Dedifferentiated amniotic fluid mesenchymal stem cell (primary cell): ENCODE measurements around the gene XRN1.
A peak's percentile ranks its signal among the peaks of the same experiment; 100 is the strongest.
"Not testable (repeated sequence)": the region's sequence is repeated elsewhere in the genome, so short reads cannot be mapped to it uniquely, and the experiment has no call there.

Experiments
- DNase-seq: peaks from one replicate; pipeline ENCODE4 v3.0.0-alpha.2; 2016; ENCODE audit errors: extremely low spot score

The XRN1 gene

DNA sequence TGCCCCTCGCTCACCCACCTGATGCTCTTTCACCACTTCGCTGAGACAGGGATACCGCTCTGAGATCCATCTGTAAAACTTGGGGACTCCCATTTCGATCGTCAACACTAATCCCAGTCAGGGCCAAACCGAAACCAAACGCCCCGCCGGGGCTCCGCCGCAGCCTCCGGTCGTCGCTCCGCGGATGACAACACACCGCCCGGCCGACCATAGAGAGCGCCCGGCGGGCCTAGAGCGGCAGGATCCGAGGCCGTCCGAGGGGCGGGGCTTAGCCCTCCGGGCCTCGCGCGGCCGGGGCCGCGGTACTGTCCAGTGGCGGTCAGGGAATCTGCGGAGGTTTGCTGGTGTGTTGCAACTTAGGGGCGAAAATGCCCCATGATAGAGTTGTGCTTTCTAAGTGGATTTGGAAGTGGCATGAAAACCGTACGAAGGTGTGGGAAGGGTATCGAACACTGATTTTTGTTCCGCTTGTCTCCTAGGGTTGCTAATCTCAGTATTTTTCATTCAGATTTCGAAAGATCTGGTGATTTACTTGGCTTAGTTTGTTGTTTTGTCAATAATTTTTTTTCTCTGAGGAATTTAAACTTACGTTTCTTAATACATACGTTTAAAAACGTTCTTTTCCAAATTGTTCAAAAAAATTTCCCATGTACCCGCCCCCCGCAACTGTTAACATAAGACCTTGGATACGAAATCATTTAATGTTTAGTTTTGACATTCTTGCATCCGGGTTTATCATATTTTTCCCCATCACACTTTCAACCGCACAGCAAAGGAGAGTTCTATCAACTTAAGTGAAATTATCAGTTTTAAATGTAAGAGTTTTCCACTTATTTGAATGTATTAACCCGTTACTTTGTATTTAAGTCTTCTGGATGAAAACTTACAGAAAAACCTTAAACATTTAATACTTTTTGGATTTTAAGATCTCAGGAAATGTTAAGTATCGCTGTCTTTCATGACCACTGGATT is at the start of gene XRN1:
XRN1 (minus strand) TSS at position 186 of the 972 bp plus-strand sequence; CDS start at position 93, 93 bp downstream.
- peak; percentile 94 for DNase-seq

DNA sequence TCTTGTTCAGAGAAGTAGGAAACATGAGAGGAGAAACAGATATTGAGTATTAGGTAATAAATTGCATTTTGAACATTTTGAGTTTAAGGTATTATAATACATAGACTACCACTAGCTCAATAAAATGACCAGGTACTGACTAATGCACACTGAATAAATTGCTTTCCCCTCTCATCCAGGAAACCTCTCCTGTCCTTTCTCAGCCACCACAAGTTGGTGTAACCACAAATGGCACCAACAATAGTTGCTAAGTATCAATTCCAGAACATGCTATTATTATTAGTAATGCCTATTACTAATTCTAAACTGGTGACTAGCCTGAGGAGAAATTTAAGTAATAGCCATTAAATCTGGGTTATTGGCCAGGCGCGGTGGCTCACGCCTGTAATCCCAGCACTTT is 47.3 kb upstream of the XRN1 start:
- no peak for DNase-seq

- no peak for DNase-seq
Measured at GRCh38 chr3:142492184-142492583, 44.3 kb upstream of the XRN1 start.

DNA sequence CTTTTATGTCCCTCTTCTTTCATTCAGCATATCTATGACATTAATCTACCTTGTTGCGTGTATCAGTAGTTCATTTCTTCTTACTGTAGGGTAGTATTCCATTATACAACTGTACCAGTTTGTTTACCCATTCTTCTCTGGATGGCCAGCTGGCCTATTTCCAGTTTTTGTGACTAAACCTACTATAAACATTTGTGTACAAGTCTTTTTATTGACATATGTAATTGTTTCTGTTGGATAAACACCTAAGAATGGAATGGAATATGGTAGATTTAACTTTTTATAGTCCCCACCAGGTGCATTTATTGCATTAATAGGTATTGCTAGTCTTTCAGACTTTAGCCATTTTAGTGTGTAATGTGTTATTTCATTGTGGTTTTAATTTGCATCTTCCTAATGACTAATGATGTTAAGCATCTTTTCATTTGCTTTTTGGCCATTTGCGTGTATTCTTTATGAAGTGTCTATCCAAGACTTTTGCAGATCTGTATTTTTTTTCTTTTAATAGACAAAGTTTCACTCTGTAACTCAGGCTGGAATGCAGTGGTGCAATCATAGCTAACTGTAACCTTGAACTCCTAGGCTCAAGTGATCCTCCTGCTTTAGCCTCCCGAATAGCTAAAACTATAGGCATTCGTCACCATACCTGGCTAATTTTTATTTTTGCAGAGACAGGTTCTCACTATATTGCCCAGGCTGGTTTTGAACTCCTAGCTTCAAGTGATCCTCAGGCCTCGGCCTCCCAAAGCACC is 41.9 kb upstream of the XRN1 start:
- DNase-seq: no peak

DNA sequence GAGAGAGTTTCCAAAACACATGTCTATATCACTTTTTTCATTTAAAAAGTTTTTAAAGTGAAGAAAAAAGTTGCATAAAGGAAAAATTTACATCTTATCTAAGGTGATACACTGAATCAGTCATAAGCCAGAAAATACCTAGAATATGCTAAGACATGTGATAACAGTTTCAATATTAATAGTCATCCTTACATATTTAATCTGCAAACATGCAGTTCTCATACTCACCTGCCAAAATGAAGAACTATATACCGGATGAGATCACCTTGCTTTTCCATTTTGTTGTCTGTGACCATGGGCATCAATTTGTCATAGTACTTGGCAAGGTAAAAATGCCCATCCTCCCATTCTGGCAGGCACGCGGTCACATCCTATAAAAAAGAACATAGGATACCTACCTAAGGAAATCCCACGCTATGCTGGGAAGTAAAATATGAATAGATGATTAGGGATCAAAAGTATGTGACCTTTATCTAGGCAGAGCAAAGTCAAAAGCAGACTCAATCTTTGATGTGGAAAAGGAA is 37.1 kb upstream of the XRN1 start:
- no peak for DNase-seq

DNA sequence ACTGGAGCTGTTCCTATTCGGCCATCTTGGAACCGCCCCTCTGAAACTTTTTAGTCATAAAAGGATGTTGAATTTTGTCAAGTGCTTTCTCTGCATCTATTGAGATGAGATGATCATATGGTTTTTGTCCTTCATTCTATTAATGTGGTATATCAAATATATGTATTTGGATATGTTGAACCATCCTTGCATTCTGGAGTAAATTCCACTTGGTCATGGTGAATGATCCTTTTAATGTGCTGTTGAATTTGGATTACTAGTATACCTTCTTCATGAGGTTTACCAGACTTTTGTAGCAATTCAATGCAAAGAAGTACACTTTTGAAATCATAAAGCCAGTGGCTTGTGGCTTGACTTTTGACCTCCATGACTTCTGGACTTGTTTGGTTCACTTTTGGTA is 33.4 kb upstream of the XRN1 start:
- DNase-seq: no peak

GRCh38 chr3:142470826-142471225 is 23.0 kb upstream of the XRN1 start:
- DNase-seq: no peak

DNA sequence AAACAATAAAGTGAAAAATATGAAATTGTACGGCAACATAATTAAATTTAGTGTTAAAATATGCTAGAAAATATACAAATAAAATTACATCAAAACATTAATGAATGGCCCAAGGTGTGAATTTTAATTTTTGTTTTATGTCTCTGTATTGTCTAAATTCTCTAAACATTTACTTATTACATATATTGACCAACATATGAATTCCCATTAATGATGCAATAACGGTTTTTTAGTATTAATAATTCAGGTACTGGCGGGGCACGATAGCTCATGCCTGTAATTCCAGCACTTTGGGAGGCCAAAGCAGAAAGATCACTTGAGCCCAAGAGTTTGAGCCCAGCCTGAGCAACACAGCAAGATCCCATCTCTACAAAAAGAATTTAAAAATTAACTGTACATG is 20.6 kb upstream of the XRN1 start:
- DNase-seq: no peak

DNA sequence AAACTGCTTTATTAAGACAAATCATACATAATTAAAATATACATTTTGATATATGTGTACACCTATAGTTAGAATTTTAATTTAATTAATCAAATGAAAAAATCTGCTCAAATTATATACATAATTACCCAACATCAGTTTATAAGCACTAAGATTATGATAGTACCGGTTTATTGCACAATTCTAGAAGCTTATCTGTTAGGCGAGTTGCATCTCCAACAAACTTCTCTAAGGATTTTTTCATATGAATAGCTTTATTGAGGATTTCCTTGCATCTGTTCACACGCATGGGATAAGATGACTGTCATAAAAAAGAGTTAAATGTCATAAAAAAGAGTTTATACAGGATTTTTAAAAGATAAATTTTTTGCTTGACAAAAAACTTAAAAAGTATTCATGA is 19.9 kb upstream of the XRN1 start:
- DNase-seq: no peak

GRCh38 chr3:142460689-142461088 is 12.9 kb upstream of the XRN1 start:
- DNase-seq: no peak

DNA sequence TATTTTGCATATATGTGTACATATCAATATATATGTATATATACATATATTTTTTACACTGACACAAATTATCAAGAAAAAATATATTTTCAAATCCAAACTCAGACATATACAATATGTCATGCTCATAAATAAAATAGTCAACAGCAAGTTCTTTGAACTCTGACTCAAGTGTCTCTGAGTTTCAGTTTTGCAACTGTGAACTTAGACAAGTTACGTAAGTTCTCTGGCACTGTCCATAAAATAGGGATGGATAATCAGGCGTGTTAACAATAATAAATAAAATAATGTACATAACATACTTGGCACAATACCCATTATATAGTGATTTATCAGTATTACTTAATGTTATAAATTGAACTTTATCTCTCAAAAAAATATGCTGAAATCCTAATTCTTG is 12.1 kb upstream of the XRN1 start:
- no peak for DNase-seq

DNA sequence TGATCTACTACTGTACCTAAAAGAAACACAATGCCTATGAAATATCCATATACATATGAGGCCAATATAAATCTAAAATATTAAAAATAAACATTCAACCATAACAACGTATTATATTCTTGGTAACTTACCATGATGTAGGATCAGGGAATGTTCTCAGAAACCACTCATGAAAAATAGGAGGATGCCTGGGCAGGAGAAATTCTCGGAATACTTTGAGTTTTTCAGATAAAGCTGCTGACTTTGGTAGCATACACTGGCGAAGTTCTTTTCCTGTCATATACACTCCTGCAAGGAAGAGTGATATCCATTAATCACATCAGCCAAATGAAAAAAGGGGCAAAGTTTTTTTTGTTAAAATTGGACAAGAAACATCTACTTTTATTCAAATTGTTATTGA is 11.3 kb upstream of the XRN1 start:
- no peak for DNase-seq

GRCh38 chr3:142450881-142451280 is 3.0 kb upstream of the XRN1 start:
- no peak for DNase-seq

GRCh38 chr3:142450189-142450588 is 2.4 kb upstream of the XRN1 start:
- no peak for DNase-seq

DNA sequence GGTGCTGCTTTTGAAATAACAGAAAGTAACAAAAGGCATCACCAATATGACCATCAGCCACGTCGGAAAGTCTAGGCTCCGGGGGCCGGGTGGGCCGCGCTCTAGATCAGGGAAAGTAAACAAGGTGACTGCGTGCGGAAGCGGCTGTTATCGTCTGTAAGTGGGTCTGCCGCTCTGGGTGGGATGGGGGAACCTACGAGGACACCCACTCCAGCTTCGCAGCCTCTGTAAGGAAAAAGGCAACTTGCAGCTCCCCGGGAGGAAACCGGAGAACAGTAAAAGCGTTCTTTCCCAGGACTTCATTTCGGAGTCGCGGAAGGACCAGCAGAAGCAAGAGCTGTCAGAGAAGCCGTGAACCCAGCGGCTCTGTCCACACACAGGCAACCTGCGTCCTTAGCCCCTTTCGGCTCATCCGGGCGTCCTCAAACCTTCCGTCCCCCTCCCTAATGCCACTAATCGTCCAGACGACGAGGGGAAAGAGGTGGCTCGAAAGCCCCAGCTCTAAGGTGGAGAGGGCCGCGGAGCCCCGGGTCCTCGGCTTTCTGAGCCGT is 461 bp downstream of the XRN1 start:
- no peak for DNase-seq

DNA sequence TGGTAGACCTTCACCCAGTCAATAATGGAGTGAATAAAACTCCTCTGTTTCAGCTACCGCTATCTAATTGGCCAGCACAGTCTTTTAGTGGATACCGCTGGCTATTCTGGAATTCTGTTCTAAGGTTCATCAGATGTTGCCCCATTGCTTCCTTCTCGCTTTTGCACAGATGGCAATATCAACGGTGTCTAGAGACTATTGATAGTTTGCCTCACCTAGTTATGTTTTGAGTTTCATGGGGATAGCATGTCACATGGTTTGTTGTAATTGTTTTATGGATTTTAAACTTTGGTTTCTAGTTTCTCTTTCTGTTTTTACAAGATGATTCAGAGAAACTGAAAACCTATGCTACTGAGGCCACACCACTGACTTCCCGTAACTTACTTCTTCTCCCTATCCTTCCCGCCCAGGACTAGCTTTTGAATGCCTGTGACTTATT is 2.0 kb downstream of the XRN1 start:
- peak; percentile 27 for DNase-seq

DNA sequence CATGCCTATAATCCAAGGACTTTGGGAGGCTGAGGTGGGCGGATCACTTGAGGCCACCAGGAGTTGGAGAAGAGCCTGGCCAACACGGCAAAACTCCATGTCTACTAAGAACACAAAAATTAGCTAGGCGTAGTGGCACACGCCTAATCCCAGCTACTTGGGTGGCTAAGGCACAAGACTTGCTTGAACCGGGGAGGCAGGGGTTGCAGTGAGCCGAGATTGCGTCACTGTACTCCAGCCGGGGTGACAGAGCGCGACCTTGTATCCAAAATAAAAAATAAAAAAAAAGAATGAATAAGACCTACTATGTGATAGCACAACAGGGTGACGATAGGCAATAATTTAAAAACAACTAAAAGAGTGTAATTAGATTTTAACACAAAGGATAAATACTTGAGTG is 3.5 kb downstream of the XRN1 start:
- no peak for DNase-seq

GRCh38 chr3:142443060-142443459 is 4.8 kb downstream of the XRN1 start:
- not testable (repeated sequence) for DNase-seq

GRCh38 chr3:142439499-142440220 is 8.2 kb downstream of the XRN1 start:
- DNase-seq: not testable (repeated sequence)

DNA sequence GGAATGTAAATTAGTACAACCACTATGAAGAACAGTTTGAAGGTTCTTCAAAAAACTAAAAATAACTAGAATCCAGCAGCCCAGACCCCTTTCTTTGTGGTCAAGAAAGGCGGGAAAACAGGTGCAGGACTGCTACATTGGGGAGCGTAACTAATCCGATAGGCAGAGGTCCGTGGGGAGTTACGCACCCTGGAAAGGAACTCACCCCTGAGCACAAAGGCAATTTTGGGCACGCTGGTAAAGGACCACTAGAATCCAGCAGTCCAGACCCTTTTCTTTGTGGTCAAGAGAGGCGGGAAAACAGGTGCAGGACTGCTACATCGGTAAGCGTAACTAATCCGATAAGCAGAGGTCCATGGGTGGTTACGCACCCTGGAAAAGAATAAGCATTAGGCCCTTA is 9.7 kb downstream of the XRN1 start:
- DNase-seq: not testable (repeated sequence)

GRCh38 chr3:142436951-142437585 is 10.8 kb downstream of the XRN1 start:
- DNase-seq: no peak
